Upper lobe of left lung (tissue), 6 donors: ENCODE results near the gene SOX14. TPM values are rescaled to one million over a fixed set of nuclear protein-coding genes. Genes with fewer than 3 reads are reported as not detected.

Experiments
- ATAC-seq, 2 donors: fragments of 200-7000 bp; cut with Tn5 transposase; one replicate each; pipeline ENCODE4 v1.9.1; 2022; ENCODE audit warnings: mild to moderate bottlenecking in 2 of 2, moderate library complexity in 2 of 2; ENCODE audit not compliant: low FRiP score in 2 of 2
- DNase-seq, 2 donors: peaks; one replicate each; pipeline ENCODE4 v3.0.0-alpha.2; 2019 to 2020
- H3K27ac ChIP-seq, 4 donors: fragments of 200-600 bp; sonication (generic); one replicate each; pipeline ENCODE4 v1.5.1; 2016 to 2019
- H3K27me3 ChIP-seq, 4 donors: fragments of 200-600 bp; sonication (generic); one replicate each; pipeline ENCODE4 v1.5.1; 2017 to 2019
- H3K36me3 ChIP-seq, 4 donors: fragments of 200-600 bp; sonication (generic); one replicate each; pipeline ENCODE4 v1.5.1; 2016 to 2019
- H3K4me1 ChIP-seq, 4 donors: fragments of 200-600 bp; sonication (generic); one replicate each; pipeline ENCODE4 v1.5.1; 2018 to 2019
- H3K4me3 ChIP-seq, 4 donors: fragments of 200-600 bp; sonication (generic); one replicate each; pipeline ENCODE4 v1.5.1; 2017 to 2019; ENCODE audit warnings: mild to moderate bottlenecking in 2 of 4, moderate library complexity in 1 of 4
- H3K9me3 ChIP-seq, 4 donors: fragments of 200-600 bp; sonication (generic); one replicate each; pipeline ENCODE4 v1.5.1; 2018 to 2019
- CTCF ChIP-seq, 6 experiments: fragments of 450-650 bp in 4 of 6; fragments of 200-600 bp in 2 of 6; sonication (generic) in 2 of 6; IDR thresholded peaks; one replicate each; pipeline ENCODE4 v1.5.1; 2016 to 2019; ENCODE audit warnings: antibody characterized with exemption in 6 of 6
- EP300 ChIP-seq, 4 donors: sonication (generic); formaldehyde crosslinking; IDR thresholded peaks; one replicate each; pipeline ENCODE4 v1.5.1; 2017; ENCODE audit warnings: antibody characterized with exemption in 4 of 4, control low read depth in 2 of 4
- POLR2A ChIP-seq, 4 donors: fragments of 450-650 bp; IDR thresholded peaks; one replicate each; pipeline ENCODE4 v1.5.1; 2016 to 2017; ENCODE audit warnings: antibody characterized with exemption in 4 of 4, mild to moderate bottlenecking in 2 of 4
- POLR2AphosphoS5 ChIP-seq, 2 donors: sonication (generic); formaldehyde crosslinking; IDR thresholded peaks; one replicate each; pipeline ENCODE4 v1.5.1; 2017; ENCODE audit warnings: antibody characterized with exemption in 2 of 2
- WGBS, 2 donors: methylation state at CpG; one replicate each; pipeline ENCODE4 v1.1.5; 2017 to 2018; 5-methylcytosine and 5-hydroxymethylcytosine counted together
- total RNA-seq, 6 donors: library from RNA; depleted of rRNA in 4 of 6; stranded (reverse); fragments of >200 nt in 4 of 6; gene quantifications; one replicate each; pipeline versions ENCODE4 v1.1.0 to v1.2.1, GENCODE V29; 2016 to 2021
- donor health status: DM: no; HTN: no; CAD: no; lungs with moderate emphysema.
- donor health status: DM: no; HTN: yes; CAD: no; lungs with severe emphysema.

The SOX14 gene
- total RNA-seq, 6 donors from 2014 or later: 0.14 TPM; not detected in 5

GRCh38 chr3:137761099-137761562 lies 3.0 kb upstream of the SOX14 start:
- Histone ChIP-seq H3K9me3 (peaks cover 0 to 2% (median 0%) of the 10 kb centered on the region in 4 donors), H3K4me3 (no peak overlapping the region), H3K4me1 (peaks cover 8 to 44% (median 13%) of the 10 kb centered on the region in 4 donors), H3K36me3 (no peaks in the 10 kb centered on the region), H3K27ac (no peak overlapping the region), H3K27me3 (peaks cover 0 to 51% (median 24%) of the 10 kb centered on the region in 4 donors)
- DNase-seq: no peak
- WGBS, 2 donors: 2 to 8% methylated on average over 12 to 23 of the region's 24 CpGs
- no peak for TF ChIP-seq CTCF (IDR thresholded peaks at IDR 0.05)
- no peak for TF ChIP-seq POLR2AphosphoS5 (IDR thresholded peaks at IDR 0.05)
- no peak for TF ChIP-seq POLR2A (IDR thresholded peaks at IDR 0.05)
- ATAC-seq: no peak

DNA sequence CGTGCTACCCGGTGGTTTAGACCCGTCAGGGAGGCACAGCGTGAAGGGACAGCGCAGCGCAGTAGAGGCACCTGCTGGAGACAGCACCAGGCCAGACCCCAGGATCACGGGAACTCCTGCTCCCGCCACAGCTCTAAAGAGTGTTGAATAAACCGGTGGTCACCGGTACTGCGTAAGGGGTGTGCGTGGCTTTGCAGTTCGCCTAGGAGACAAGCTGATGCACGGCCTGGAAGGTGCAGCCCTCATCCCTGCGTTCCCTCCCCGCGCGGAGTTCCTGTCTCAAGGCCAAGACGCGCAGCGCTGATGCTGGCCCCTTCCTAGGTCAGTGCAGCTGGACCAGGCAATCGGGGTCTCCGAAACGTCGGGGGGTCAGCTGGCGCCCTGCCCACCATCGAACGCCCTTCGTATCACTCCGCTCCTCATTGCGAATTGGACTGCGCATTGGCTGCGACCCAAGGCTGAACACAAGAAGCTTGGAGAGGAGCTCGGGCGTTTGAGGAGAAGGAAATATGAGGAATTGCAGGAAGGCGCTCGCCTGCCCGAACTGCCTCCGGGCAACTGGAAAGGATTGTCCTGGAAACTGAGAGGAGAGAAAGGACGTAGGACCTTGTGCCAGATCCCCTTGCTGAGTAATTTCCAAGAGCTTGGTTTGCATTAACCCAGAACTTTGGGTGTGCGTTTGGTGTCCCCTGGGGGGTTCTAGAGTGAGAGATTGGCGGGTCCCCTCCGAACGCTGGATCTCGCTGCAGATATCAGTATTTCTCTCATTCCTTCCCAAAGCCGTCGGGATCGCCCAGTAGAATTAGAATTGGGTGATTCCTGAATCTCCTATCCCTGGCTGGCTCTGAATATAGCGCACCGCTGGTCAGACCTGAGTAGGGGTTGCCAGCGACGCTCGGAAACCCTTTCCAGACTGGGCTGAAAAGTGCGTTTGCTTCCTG lies 2.3 kb upstream of the SOX14 start:
- Histone ChIP-seq H3K27me3 (peaks cover 0 to 56% (median 24%) of the 10 kb centered on the region in 4 donors), H3K4me3 (no peak overlapping the region), H3K9me3 (no peaks in the 10 kb centered on the region), H3K4me1 (peaks cover 8 to 44% (median 13%) of the 10 kb centered on the region in 4 donors), H3K36me3 (no peaks in the 10 kb centered on the region), H3K27ac (no peak overlapping the region)
- ATAC-seq (no peak), DNase-seq (peak in 1 of 2 donors; percentile 70)
- no peak for TF ChIP-seq POLR2A (IDR thresholded peaks at IDR 0.05)
- TF ChIP-seq CTCF (IDR thresholded peaks at IDR 0.05): no peak
- TF ChIP-seq POLR2AphosphoS5 (IDR thresholded peaks at IDR 0.05): no peak
- no peak for TF ChIP-seq EP300 (IDR thresholded peaks at IDR 0.05)
- WGBS, 2 donors: 5 to 12% methylated on average over 24 to 54 of the region's 54 CpGs

- no peak for DNase-seq
- TF ChIP-seq EP300 (IDR thresholded peaks at IDR 0.05) (no peak), POLR2AphosphoS5 (IDR thresholded peaks at IDR 0.05) (no peak), POLR2A (IDR thresholded peaks at IDR 0.05) (no peak), CTCF (IDR thresholded peaks at IDR 0.05) (no peak)
- Histone ChIP-seq H3K4me1 (peaks cover 14 to 54% (median 18%) of the 10 kb centered on the region in 4 donors), H3K27ac (no peak overlapping the region), H3K9me3 (no peaks in the 10 kb centered on the region), H3K4me3 (peak overlapping the region in 1 of 4 donors; percentile 35), H3K36me3 (no peaks in the 10 kb centered on the region), H3K27me3 (peaks cover 0 to 64% (median 29%) of the 10 kb centered on the region in 4 donors)
- WGBS, 2 donors: 9% methylated on average over 30 to 34 of the region's 34 CpGs
- no peak for ATAC-seq
These were observed 1.2 kb upstream of the SOX14 start for GRCh38 chr3:137762674-137763593.

GRCh38 chr3:137763594-137763938 lies 549 bp upstream of the SOX14 start:
- Histone ChIP-seq H3K4me3 (peak overlapping the region in 3 of 4 donors; percentile 12 to 35 (median 24)), H3K4me1 (peaks cover 21 to 61% (median 25%) of the 10 kb centered on the region in 4 donors), H3K36me3 (no peaks in the 10 kb centered on the region), H3K27me3 (peaks cover 0 to 71% (median 32%) of the 10 kb centered on the region in 4 donors), H3K9me3 (no peaks in the 10 kb centered on the region), H3K27ac (no peak overlapping the region)
- TF ChIP-seq EP300 (IDR thresholded peaks at IDR 0.05) (no peak), CTCF (IDR thresholded peaks at IDR 0.05) (no peak), POLR2A (IDR thresholded peaks at IDR 0.05) (no peak), POLR2AphosphoS5 (IDR thresholded peaks at IDR 0.05) (no peak)
- DNase-seq (peak in 1 of 2 donors; percentile 71), ATAC-seq (no peak)
- 0 to 2% methylated on average over 11 to 18 of the region's 18 CpGs for WGBS, 2 donors
